SU-DHL-6 (cell line): ENCODE results near the gene KRT10.

Source experiments
- H2AFZ ChIP-seq: fragments of 200-600 bp; sonication (generic); 2 replicates; pipeline ENCODE4 v1.6.1; 2014; ENCODE audit warnings: low read depth, mild to moderate bottlenecking, moderate library complexity, mixed read lengths, antibody characterized with exemption, low read length; ENCODE audit not compliant: severe bottlenecking
- H3F3A ChIP-seq: fragments of 200-600 bp; shearing (Covaris generic); 2 replicates; pipeline ENCODE4 v1.6.0; 2016; ENCODE audit warnings: antibody characterized with exemption, mild to moderate bottlenecking; ENCODE audit not compliant: insufficient read depth
- H3K27ac ChIP-seq: fragments of 200-600 bp; sonication (generic); 2 replicates; pipeline ENCODE4 v1.5.1; 2016; ENCODE audit warnings: low read depth, mild to moderate bottlenecking, low read length, moderate library complexity, mixed read lengths
- H3K27me3 ChIP-seq: fragments of 200-600 bp; sonication (generic), shearing (Covaris generic); 2 replicates; pipeline ENCODE4 v1.6.0; 2014; ENCODE audit warnings: mild to moderate bottlenecking, low read length
- H3K36me3 ChIP-seq: fragments of 200-600 bp; sonication (generic); 2 replicates; pipeline ENCODE4 v1.6.1; 2014; ENCODE audit warnings: mild to moderate bottlenecking, low read length, mixed read lengths
- H3K4me2 ChIP-seq: fragments of 300-600, 200-600 bp; shearing (Covaris generic), sonication (generic); 2 replicates; pipeline ENCODE4 v1.6.0; 2014; ENCODE audit warnings: low read length, low read depth, mild to moderate bottlenecking; ENCODE audit not compliant: poor library complexity, severe bottlenecking
- H3K4me3 ChIP-seq: fragments of 200-600 bp; sonication (generic); 2 replicates; pipeline ENCODE4 v1.5.1; 2014; ENCODE audit warnings: antibody characterized with exemption, low read length, mild to moderate bottlenecking, mixed read lengths; ENCODE audit not compliant: insufficient read depth, poor library complexity, severe bottlenecking
- H3K79me2 ChIP-seq: fragments of 200-600 bp; sonication (generic); 2 replicates; pipeline ENCODE4 v1.6.1; 2014; ENCODE audit warnings: mild to moderate bottlenecking, low read length, moderate library complexity; ENCODE audit not compliant: insufficient read depth
- H3K9ac ChIP-seq: fragments of 200-600 bp; sonication (generic); 2 replicates; pipeline ENCODE4 v1.7.0; 2014; ENCODE audit warnings: mild to moderate bottlenecking, low read length
- H3K9me2 ChIP-seq: fragments of 200-600 bp; sonication (generic); replicated peaks from 2 replicates; pipeline ENCODE4 v1.6.1; 2014; ENCODE audit warnings: low read length; ENCODE audit not compliant: insufficient read depth
- H3K9me3 ChIP-seq: fragments of 200-600 bp; sonication (generic); 2 replicates; pipeline ENCODE4 v1.6.1; 2014; ENCODE audit warnings: low read length, mixed read lengths; ENCODE audit not compliant: insufficient read depth
- H4K20me1 ChIP-seq: fragments of 200-600 bp; sonication (generic); 2 replicates; pipeline ENCODE4 v1.6.1; 2014; ENCODE audit warnings: low read depth, mild to moderate bottlenecking, antibody characterized with exemption, low read length, moderate library complexity, mixed read lengths
- CTCF ChIP-seq: fragments of 200-600 bp; sonication (generic); IDR thresholded peaks from one replicate; pipeline ENCODE4 v1.5.1; 2017; ENCODE audit warnings: antibody characterized with exemption, mild to moderate bottlenecking, low read length, moderate library complexity; ENCODE audit not compliant: insufficient read depth, poor library complexity, severe bottlenecking
- EZH2phosphoT487 ChIP-seq: fragments of 200-600 bp; sonication (generic), shearing (Covaris generic); conservative IDR thresholded peaks from 2 replicates; pipeline ENCODE4 v1.6.1; 2018; ENCODE audit warnings: mild to moderate bottlenecking, antibody characterized with exemption, low read length, moderate library complexity, mixed read lengths

KRT10 gene

GRCh38 chr17:40801157-40801556 is 21.3 kb downstream of the KRT10 start:
- no peaks in the 10 kb centered on the region for H3K36me3 ChIP-seq
- no peak overlapping the region for H3K4me2 ChIP-seq
- H3K9me2 ChIP-seq, result no peaks in the 10 kb centered on the region
- H4K20me1 ChIP-seq, result no peaks in the 10 kb centered on the region
- TF ChIP-seq EZH2phosphoT487 (no peak), CTCF (no peak)
- H3K27ac ChIP-seq, result no peak overlapping the region
- H3F3A ChIP-seq, result no peaks in the 10 kb centered on the region
- H3K79me2 ChIP-seq, result no peaks in the 10 kb centered on the region
- no peaks in the 10 kb centered on the region for H3K9me3 ChIP-seq
- H3K4me3 ChIP-seq, result no peak overlapping the region
- H3K9ac ChIP-seq, result no peak overlapping the region
- no peak overlapping the region for H2AFZ ChIP-seq
- no peaks in the 10 kb centered on the region for H3K27me3 ChIP-seq

- Histone ChIP-seq H3K9me2 (no peaks in the 10 kb centered on the region), H3K9ac (no peak overlapping the region), H3K4me3 (no peak overlapping the region), H3K27ac (no peak overlapping the region), H3K9me3 (no peaks in the 10 kb centered on the region), H3K27me3 (no peaks in the 10 kb centered on the region), H3K79me2 (no peaks in the 10 kb centered on the region), H3K36me3 (no peaks in the 10 kb centered on the region), H3K4me2 (no peak overlapping the region), H2AFZ (no peak overlapping the region), H3F3A (no peaks in the 10 kb centered on the region), H4K20me1 (no peaks in the 10 kb centered on the region)
- TF ChIP-seq CTCF (no peak), EZH2phosphoT487 (no peak)
These were observed 22.0 kb downstream of the KRT10 start for GRCh38 chr17:40800381-40800780.

- Histone ChIP-seq H3K36me3 (no peaks in the 10 kb centered on the region), H3K9ac (no peak within 1 kb of the TSS), H3K27me3 (no peaks in the 10 kb centered on the region), H4K20me1 (no peaks in the 10 kb centered on the region), H3K4me2 (no peak within 1 kb of the TSS), H3K9me3 (no peaks in the 10 kb centered on the region), H2AFZ (no peak within 1 kb of the TSS), H3K79me2 (no peaks in the 10 kb centered on the region), H3F3A (no peaks in the 10 kb centered on the region), H3K4me3 (no peak within 1 kb of the TSS), H3K27ac (no peak within 1 kb of the TSS), H3K9me2 (no peaks in the 10 kb centered on the region)
- TF ChIP-seq CTCF (no peak), EZH2phosphoT487 (no peak)
These were observed 22.6 kb downstream of the KRT10 start, which contains the start of gene KRT28 for GRCh38 chr17:40799859-40800258. TSS of gene KRT28 (minus strand) at chr17:40799959. CDS start at chr17:40799893, 66 bp downstream.
